SKM-1 treated with dmso at 0.1 percent for 144 hours (cell line): ENCODE data around the gene RHBDL1.
A peak's percentile ranks its signal among the peaks of the same experiment; 100 is the strongest.

Source experiments
- DNase-seq: peaks from one replicate; lab custom pipeline; 2025; ENCODE audit not compliant: unreplicated experiment; lab: John Stamatoyannopoulos, UW

RHBDL1 gene

GRCh38 chr16:652454-653305, 22.8 kb upstream of the RHBDL1 start:
- no peak for DNase-seq

GRCh38 chr16:654034-654433, 21.4 kb upstream of the RHBDL1 start:
- DNase-seq, result no peak

- DNase-seq, result no peak
Observed at GRCh38 chr16:657487-657886, 18.0 kb upstream of the RHBDL1 start.

- DNase-seq, result no peak
Observed at GRCh38 chr16:658679-659571, 16.5 kb upstream of the RHBDL1 start.

GRCh38 chr16:659618-660017, 15.9 kb upstream of the RHBDL1 start:
- DNase-seq, result no peak

GRCh38 chr16:660132-660458, 15.4 kb upstream of the RHBDL1 start:
- no peak for DNase-seq

- peak; percentile 95 for DNase-seq
Observed at GRCh38 chr16:660459-661183, 14.8 kb upstream of the RHBDL1 start.

GRCh38 chr16:661184-661821, 14.2 kb upstream of the RHBDL1 start:
- DNase-seq, result no peak

GRCh38 chr16:662095-662494, 13.4 kb upstream of the RHBDL1 start:
- DNase-seq, result no peak

GRCh38 chr16:662597-662996, 12.9 kb upstream of the RHBDL1 start:
- no peak for DNase-seq

- no peak for DNase-seq
Observed at GRCh38 chr16:666572-666971, 8.9 kb upstream of the RHBDL1 start.

GRCh38 chr16:667113-667779, 8.2 kb upstream of the RHBDL1 start:
- no peak for DNase-seq

- peak; percentile 92 for DNase-seq
Observed at GRCh38 chr16:667780-668518, 7.5 kb upstream of the RHBDL1 start, which contains the start of gene RHOT2. RHOT2 (plus strand) TSS chr16:668132; CDS start chr16:668200, 68 bp downstream.

- no peak for DNase-seq
Observed at GRCh38 chr16:668519-669171, 6.8 kb upstream of the RHBDL1 start.

GRCh38 chr16:669666-670065, 5.8 kb upstream of the RHBDL1 start:
- no peak for DNase-seq

GRCh38 chr16:670485-671352, 4.8 kb upstream of the RHBDL1 start:
- no peak for DNase-seq

- no peak for DNase-seq
Observed at GRCh38 chr16:671353-672131, 3.9 kb upstream of the RHBDL1 start.
